HepG2 (cell line): ENCODE measurements around the gene PIH1D2. TPM values are rescaled to one million over a fixed set of nuclear protein-coding genes. Genes with fewer than 3 reads are reported as not detected.
A peak's percentile ranks its signal among the peaks of the same experiment; 100 is the strongest.

Experiments
- BRD4 ChIP-seq: sonication (generic); formaldehyde crosslinking; IDR thresholded peaks from 2 replicates; pipeline ENCODE4 v1.4.0; 2020; ENCODE audit warnings: missing genetic modification reagents
- CHD2 ChIP-seq: IDR thresholded peaks from 2 replicates; pipeline ENCODE4 v1.6.1; 2011; ENCODE audit warnings: low read depth, low read length, improper control_type of control experiment
- ELF4 ChIP-seq: sonication (generic); formaldehyde crosslinking; IDR thresholded peaks from 2 replicates; pipeline ENCODE4 v1.5.0; 2020; ENCODE audit warnings: missing genetic modification reagents, mild to moderate bottlenecking, moderate library complexity, borderline replicate concordance
- FOXJ3 ChIP-seq: sonication (generic); formaldehyde crosslinking; IDR thresholded peaks from 2 replicates; pipeline ENCODE4 v1.4.0; 2020; ENCODE audit warnings: missing genetic modification reagents, mild to moderate bottlenecking, borderline replicate concordance
- GATAD2A ChIP-seq: IDR thresholded peaks from 2 replicates; pipeline ENCODE4 v1.6.1; 2016
- NFYB ChIP-seq: sonication (generic); formaldehyde crosslinking; IDR thresholded peaks from 2 replicates; pipeline ENCODE4 v1.4.0; 2020; ENCODE audit warnings: missing genetic modification reagents
- PAXIP1 ChIP-seq: sonication (generic); formaldehyde crosslinking; conservative IDR thresholded peaks from 2 replicates; pipeline ENCODE4 v1.4.0; 2020; ENCODE audit warnings: mild to moderate bottlenecking, missing genetic modification reagents, moderate library complexity
- SALL2 ChIP-seq: sonication (generic); formaldehyde crosslinking; IDR thresholded peaks from 2 replicates; pipeline ENCODE4 v1.8.1; 2023; ENCODE audit warnings: mild to moderate bottlenecking, missing genetic modification reagents, inconsistent platforms
- SATB2 ChIP-seq: sonication (generic); formaldehyde crosslinking; IDR thresholded peaks from 2 replicates; pipeline ENCODE4 v1.5.0; 2020; ENCODE audit warnings: missing genetic modification reagents
- SETDB1 ChIP-seq: sonication (generic); formaldehyde crosslinking; IDR thresholded peaks from 2 replicates; pipeline ENCODE4 v1.5.1; 2020; ENCODE audit warnings: missing genetic modification reagents, mild to moderate bottlenecking, borderline replicate concordance
- SRF ChIP-seq: IDR thresholded peaks from 2 replicates; pipeline ENCODE4 v1.6.1; 2011; ENCODE audit warnings: mild to moderate bottlenecking, low read depth, low read length, moderate library complexity
- SRSF9 ChIP-seq: fragments of 200-400 bp; formaldehyde crosslinking; IDR thresholded peaks from 2 replicates; pipeline ENCODE4 v1.6.1; 2018; ENCODE audit warnings: borderline replicate concordance, mild to moderate bottlenecking, low read depth, low read length; ENCODE audit not compliant: insufficient read depth, poor library complexity, severe bottlenecking
- TBX2 ChIP-seq: sonication (generic); formaldehyde crosslinking; IDR thresholded peaks from 2 replicates; pipeline ENCODE4 v1.5.0; 2020; ENCODE audit warnings: missing genetic modification reagents, mild to moderate bottlenecking, borderline replicate concordance
- ZFP90 ChIP-seq: sonication (generic); formaldehyde crosslinking; IDR thresholded peaks from 2 replicates; pipeline ENCODE4 v1.8.0; 2022; ENCODE audit warnings: missing genetic modification reagents, mild to moderate bottlenecking, inconsistent platforms, borderline replicate concordance
- ZMAT5 ChIP-seq: sonication (generic); formaldehyde crosslinking; IDR thresholded peaks from 2 replicates; pipeline ENCODE4 v1.5.0; 2020; ENCODE audit warnings: mild to moderate bottlenecking, low read depth, missing genetic modification reagents, borderline replicate concordance
- ZNF34 ChIP-seq: sonication (generic); formaldehyde crosslinking; IDR thresholded peaks from 2 replicates; pipeline ENCODE4 v1.4.0; 2020; ENCODE audit warnings: mild to moderate bottlenecking, missing genetic modification reagents, borderline replicate concordance
- ZNF343 ChIP-seq: sonication (generic); formaldehyde crosslinking; IDR thresholded peaks from 2 replicates; pipeline ENCODE4 v1.4.0; 2020; ENCODE audit warnings: mild to moderate bottlenecking, missing genetic modification reagents
- ZNF564 ChIP-seq: sonication (generic); formaldehyde crosslinking; IDR thresholded peaks from 2 replicates; pipeline ENCODE4 v1.8.1; 2023; ENCODE audit warnings: mild to moderate bottlenecking, missing genetic modification reagents
- ZNF614 ChIP-seq: IDR thresholded peaks from 2 replicates; pipeline ENCODE4 v1.6.1; 2018; ENCODE audit warnings: missing biosample characterization, missing genetic modification reagents, inconsistent platforms, borderline replicate concordance
- ZNF678 ChIP-seq: sonication (generic); formaldehyde crosslinking; IDR thresholded peaks from 2 replicates; pipeline ENCODE4 v1.4.0; 2020; ENCODE audit warnings: mild to moderate bottlenecking, missing genetic modification reagents
- ZNF761 ChIP-seq: sonication (generic); formaldehyde crosslinking; conservative IDR thresholded peaks from 2 replicates; pipeline ENCODE4 v1.4.0; 2020; ENCODE audit warnings: mild to moderate bottlenecking, missing genetic modification reagents
- polyA plus RNA-seq, 8 experiments: library from polyadenylated mRNA; depleted of rRNA in 3 of 8; stranded (reverse) in 7 of 8; unstranded in 1 of 8; fragments of >200 nt; fragmentation: Illumina TruSeq in 4 of 8; extraction: Trizol in 4 of 8; gene quantifications; 2 replicates each; pipeline versions ENCODE4 v1.2.1 to v1.2.3, GENCODE V29; 2011 to 2016; ENCODE audit warnings: low read depth in 4 of 8, missing spikeins in 1 of 8, mixed read lengths in 1 of 8; ENCODE audit not compliant: insufficient read depth in 1 of 8
- total RNA-seq, 5 experiments: library from RNA; depleted of rRNA; stranded (reverse); fragments of >200 nt; fragmentation: Illumina TruSeq; extraction: Trizol; gene quantifications; 2 replicates each; pipeline ENCODE4 v1.2.3, GENCODE V29; 2016; ENCODE audit warnings: low read depth in 1 of 5
- TF ChIP-seq, protein P1 (sequence below): sonication (generic); formaldehyde crosslinking; IDR thresholded peaks from 2 replicates; pipeline ENCODE4 v1.8.1; 2022; ENCODE audit warnings: low read depth, mild to moderate bottlenecking, missing genetic modification reagents

The PIH1D2 gene
- total and polyA plus RNA-seq, 2 of the 13 experiments (the other 11 are each of a cell fraction or from before 2014, with no cell fraction given) = 0.49 to 2.7 TPM

DNA sequence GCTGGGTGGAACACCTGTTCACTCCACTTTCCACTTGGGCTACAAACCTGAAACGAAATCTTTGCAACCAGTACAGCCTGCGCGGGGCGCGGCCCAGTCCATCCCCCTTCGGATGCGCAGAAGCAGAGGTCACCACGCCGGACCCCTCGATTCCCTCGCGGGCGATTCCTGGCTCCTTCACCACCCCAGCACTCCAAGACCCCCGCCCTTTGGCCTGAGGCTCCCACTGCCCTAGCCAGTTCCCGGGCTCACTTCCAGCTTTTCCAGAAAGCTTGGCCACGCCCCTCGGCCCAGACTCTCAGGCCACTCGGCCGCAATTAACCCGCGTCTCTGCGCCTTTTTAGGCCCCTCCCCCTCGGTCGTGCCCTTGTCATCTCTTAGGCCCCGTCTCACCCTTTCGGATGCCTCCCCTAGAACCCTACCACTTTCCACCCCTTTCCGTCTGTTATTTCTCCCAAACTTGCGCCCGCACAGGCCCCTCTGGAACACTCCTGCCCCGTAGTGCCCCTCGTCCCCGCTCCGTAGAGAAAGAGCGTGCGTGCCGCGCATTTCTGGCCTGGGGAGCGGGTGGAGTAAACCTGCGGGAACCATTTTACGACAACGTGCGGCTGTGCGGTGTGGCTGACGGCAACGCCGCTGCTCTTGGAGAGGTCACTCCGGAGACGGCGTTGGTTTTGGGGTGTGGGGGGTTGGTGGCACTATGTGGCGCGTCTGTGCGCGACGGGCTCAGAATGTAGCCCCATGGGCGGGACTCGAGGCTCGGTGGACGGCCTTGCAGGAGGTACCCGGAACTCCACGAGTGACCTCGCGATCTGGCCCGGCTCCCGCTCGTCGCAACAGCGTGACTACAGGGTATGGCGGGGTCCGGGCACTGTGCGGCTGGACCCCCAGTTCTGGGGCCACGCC lies 48.8 kb downstream of the PIH1D2 start, which contains the start of gene DLAT (continued):
- TF ChIP-seq ZMAT5 = no peak
- TF ChIP-seq SETDB1 (CRISPR knock-in tag) = no peak
- TF ChIP-seq ZNF34 (CRISPR knock-in tag) = peak; percentile 78; the same call in 1 of the 2 replicates
- peak; percentile 82; the same call in 1 of the 2 replicates for TF ChIP-seq TBX2
- peak; percentile 87 for TF ChIP-seq BRD4 (CRISPR knock-in tag)
- TF ChIP-seq ELF4 = peak; percentile 65; the same call in 1 of the 2 replicates
- no peak for TF ChIP-seq SRSF9
- TF ChIP-seq ZNF761 (CRISPR knock-in tag) = peak; percentile 81; the same call in 1 of the 2 replicates
- peak; percentile 80; the same call in 1 of the 2 replicates for TF ChIP-seq ZNF343 (CRISPR knock-in tag)
- TF ChIP-seq NFYB (CRISPR knock-in tag) = peak; percentile 20; the same call in 1 of the 2 replicates
- TF ChIP-seq SRF = no peak
- TF ChIP-seq ZNF614 (CRISPR knock-in tag) = peak; percentile 72; the same call in 1 of the 2 replicates
- peak; percentile 74 for TF ChIP-seq PAXIP1 (CRISPR knock-in tag)
- peak; percentile 84 for TF ChIP-seq ZFP90 (CRISPR knock-in tag)
- 0 out of 2 replicates have a peak, but pooled peaks have one; percentile 40 for TF ChIP-seq ZNF564 (CRISPR knock-in tag)
- TF ChIP-seq FOXJ3 (CRISPR knock-in tag) = peak; percentile 64; the same call in 1 of the 2 replicates
- TF ChIP-seq GATAD2A (CRISPR knock-in tag) = peak; percentile 36; the same call in 1 of the 2 replicates
- TF ChIP-seq SATB2 (CRISPR knock-in tag) = peak; percentile 78; the same call in 1 of the 2 replicates
- no peak for TF ChIP-seq CHD2
- peak; percentile 76; the same call in 1 of the 2 replicates for TF ChIP-seq ZNF678
- TF ChIP-seq SALL2 (CRISPR knock-in tag) = peak; percentile 64
- TF ChIP-seq, protein P1, sequence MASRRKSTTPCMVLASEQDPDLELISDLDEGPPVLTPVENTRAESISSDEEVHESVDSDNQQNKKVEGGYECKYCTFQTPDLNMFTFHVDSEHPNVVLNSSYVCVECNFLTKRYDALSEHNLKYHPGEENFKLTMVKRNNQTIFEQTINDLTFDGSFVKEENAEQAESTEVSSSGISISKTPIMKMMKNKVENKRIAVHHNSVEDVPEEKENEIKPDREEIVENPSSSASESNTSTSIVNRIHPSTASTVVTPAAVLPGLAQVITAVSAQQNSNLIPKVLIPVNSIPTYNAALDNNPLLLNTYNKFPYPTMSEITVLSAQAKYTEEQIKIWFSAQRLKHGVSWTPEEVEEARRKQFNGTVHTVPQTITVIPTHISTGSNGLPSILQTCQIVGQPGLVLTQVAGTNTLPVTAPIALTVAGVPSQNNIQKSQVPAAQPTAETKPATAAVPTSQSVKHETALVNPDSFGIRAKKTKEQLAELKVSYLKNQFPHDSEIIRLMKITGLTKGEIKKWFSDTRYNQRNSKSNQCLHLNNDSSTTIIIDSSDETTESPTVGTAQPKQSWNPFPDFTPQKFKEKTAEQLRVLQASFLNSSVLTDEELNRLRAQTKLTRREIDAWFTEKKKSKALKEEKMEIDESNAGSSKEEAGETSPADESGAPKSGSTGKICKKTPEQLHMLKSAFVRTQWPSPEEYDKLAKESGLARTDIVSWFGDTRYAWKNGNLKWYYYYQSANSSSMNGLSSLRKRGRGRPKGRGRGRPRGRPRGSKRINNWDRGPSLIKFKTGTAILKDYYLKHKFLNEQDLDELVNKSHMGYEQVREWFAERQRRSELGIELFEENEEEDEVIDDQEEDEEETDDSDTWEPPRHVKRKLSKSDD (CRISPR knock-in tag) = 0 out of 2 replicates have a peak, but pooled peaks have one; percentile 21
